ENCODE data around the gene PSG1. TPM values are rescaled to one million over a fixed set of nuclear protein-coding genes. Genes with fewer than 3 reads are reported as not detected.

The PSG1 gene
- total and polyA plus RNA-seq, 2 of the 13 experiments (the other 11 are each of a cell fraction or from before 2014, with no cell fraction given) = not detected

- TF ChIP-seq ZBTB21 (CRISPR knock-in tag; IDR thresholded peaks at IDR 0.05) (no peak), PRMT3 (CRISPR knock-in tag; IDR thresholded peaks at IDR 0.05; ENCODE audit: borderline replicate concordance, low read depth) (no peak), ADNP (CRISPR knock-in tag; IDR thresholded peaks at IDR 0.05) (no peak)
- TF ChIP-seq, protein P1, sequence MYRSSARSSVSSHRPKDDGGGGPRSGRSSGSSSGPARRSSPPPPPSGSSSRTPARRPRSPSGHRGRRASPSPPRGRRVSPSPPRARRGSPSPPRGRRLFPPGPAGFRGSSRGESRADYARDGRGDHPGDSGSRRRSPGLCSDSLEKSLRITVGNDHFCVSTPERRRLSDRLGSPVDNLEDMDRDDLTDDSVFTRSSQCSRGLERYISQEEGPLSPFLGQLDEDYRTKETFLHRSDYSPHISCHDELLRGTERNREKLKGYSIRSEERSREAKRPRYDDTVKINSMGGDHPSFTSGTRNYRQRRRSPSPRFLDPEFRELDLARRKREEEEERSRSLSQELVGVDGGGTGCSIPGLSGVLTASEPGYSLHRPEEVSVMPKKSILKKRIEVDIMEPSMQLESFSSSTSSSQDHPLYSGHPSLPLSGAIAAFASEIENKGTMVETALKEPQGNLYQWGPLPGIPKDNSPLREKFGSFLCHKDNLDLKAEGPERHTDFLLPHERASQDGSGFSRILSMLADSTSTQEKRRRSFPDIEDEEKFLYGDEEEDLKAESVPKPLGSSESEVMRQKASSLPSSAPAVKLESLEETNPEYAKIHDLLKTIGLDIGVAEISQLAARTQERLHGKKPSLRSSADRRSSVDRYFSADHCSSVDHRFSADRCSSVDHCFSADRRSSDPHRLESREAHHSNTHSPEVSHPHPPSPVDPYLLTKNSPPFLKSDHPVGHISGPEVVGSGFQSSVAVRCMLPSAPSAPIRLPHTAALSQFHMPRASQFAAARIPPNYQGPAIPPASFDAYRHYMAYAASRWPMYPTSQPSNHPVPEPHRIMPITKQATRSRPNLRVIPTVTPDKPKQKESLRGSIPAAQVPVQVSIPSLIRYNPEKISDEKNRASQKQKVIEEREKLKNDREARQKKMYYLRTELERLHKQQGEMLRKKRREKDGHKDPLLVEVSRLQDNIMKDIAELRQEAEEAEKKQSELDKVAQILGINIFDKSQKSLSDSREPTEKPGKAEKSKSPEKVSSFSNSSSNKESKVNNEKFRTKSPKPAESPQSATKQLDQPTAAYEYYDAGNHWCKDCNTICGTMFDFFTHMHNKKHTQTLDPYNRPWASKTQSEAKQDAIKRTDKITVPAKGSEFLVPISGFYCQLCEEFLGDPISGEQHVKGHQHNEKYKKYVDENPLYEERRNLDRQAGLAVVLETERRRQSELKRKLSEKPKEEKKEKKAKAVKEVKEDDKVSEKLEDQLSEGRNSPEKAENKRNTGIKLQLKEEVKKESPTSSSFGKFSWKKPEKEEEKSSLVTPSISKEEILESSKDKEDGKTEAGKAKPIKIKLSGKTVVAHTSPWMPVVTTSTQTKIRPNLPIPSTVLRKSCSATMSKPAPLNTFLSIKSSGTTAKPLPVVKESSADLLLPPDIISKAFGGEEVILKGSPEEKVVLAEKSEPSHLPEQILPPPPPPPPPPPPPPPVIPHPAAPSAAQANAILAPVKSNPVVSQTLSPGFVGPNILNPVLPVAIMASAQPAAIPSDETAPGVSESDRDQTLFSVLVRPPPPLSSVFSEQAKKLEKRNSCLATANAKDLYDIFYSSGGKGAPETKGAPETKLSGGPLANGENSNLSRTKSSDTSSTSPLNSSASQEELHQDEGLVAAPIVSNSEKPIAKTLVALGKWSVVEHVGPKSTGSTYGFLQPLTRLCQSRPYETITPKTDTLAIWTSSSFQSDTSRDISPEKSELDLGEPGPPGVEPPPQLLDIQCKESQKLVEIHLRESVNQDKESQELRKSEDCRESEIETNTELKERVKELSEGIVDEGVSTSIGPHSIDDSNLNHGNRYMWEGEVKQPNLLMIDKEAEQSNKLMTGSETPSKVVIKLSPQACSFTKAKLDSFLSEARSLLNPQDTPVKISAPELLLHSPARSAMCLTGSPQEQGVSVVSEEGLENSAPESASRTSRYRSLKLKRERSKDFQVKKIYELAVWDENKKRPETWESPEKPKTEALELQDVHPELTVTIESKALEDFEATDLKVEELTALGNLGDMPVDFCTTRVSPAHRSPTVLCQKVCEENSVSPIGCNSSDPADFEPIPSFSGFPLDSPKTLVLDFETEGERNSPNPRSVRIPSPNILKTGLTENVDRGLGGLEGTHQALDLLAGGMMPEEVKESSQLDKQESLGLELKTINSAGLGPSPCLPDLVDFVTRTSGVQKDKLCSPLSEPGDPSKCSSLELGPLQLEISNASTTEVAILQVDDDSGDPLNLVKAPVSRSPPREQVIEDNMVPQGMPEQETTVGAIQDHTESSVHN (CRISPR knock-in tag; IDR thresholded peaks at IDR 0.05) = no peak
These were observed 62.6 kb downstream of the PSG1 start (continued) for GRCh38 chr19:42816894-42817293.

Other genes starting within 250 kb of the PSG1 start
- gene PSG3, start 139.2 kb downstream of the PSG1 start, total RNA-seq (2016; rRNA removed; fragmentation: Illumina TruSeq; extraction: Trizol) = not detected in 2 replicates
- 0.07 TPM in 1 of 2 replicates, not detected in the other for gene PSG3, start 139.2 kb downstream of the PSG1 start, polyA plus RNA-seq (2011; rRNA removed)
- not detected in 2 replicates for gene PSG8, start 114.0 kb downstream of the PSG1 start, total RNA-seq (2016; rRNA removed; fragmentation: Illumina TruSeq; extraction: Trizol)
- gene PSG8, start 114.0 kb downstream of the PSG1 start, polyA plus RNA-seq (2011; rRNA removed) = not detected in 2 replicates
- not detected in 2 replicates for gene PSG6, start 38.2 kb upstream of the PSG1 start, total RNA-seq (2016; rRNA removed; fragmentation: Illumina TruSeq; extraction: Trizol)
- not detected in 2 replicates for gene PSG6, start 38.2 kb upstream of the PSG1 start, polyA plus RNA-seq (2011; rRNA removed)
- gene PSG7, start 57.5 kb upstream of the PSG1 start, total RNA-seq (2016; rRNA removed; fragmentation: Illumina TruSeq; extraction: Trizol) = not detected in 2 replicates
- not detected in 2 replicates for gene PSG7, start 57.5 kb upstream of the PSG1 start, polyA plus RNA-seq (2011; rRNA removed)
- not detected in 2 replicates for gene PSG11, start 146.8 kb upstream of the PSG1 start, total RNA-seq (2016; rRNA removed; fragmentation: Illumina TruSeq; extraction: Trizol)
- gene PSG11, start 146.8 kb upstream of the PSG1 start, polyA plus RNA-seq (2011; rRNA removed) = not detected in 2 replicates
- gene PSG2, start 203.0 kb upstream of the PSG1 start, total RNA-seq (2016; rRNA removed; fragmentation: Illumina TruSeq; extraction: Trizol) = not detected in 2 replicates
- not detected in 2 replicates for gene PSG2, start 203.0 kb upstream of the PSG1 start, polyA plus RNA-seq (2011; rRNA removed)